ENCODE data around the gene CDK14.

The CDK14 gene

GRCh38 chr7:90611115-90611514 lies 15.0 kb downstream of the CDK14 start:
- 89 to 93% methylated on average over 3 of the region's 3 CpGs for WGBS, 2 experiments
- Histone ChIP-seq H3K4me3 (ENCODE audit: insufficient read depth, low read depth, low read length) (no peak overlapping the region), H3K4me1 (ENCODE audit: control insufficient read depth, insufficient read depth, low read length) (peaks cover 3% of the 10 kb centered on the region), H3K36me3 (ENCODE audit: control insufficient read depth, insufficient read depth, low read length) (no peaks in the 10 kb centered on the region), H3K27ac (ENCODE audit: insufficient read depth, low read depth, low read length, poor library complexity, severe bottlenecking) (no peak overlapping the region), H3K27me3 (ENCODE audit: control insufficient read depth, insufficient read depth, low read length, poor library complexity, severe bottlenecking) (no peaks in the 10 kb centered on the region), H3K9me3 (ENCODE audit: control insufficient read depth, low read length) (no peaks in the 10 kb centered on the region)

GRCh38 chr7:90613088-90613498 lies 17.0 kb downstream of the CDK14 start:
- WGBS, 2 experiments: 87 to 95% methylated on average over 3 of the region's 3 CpGs
- Histone ChIP-seq H3K4me1 (ENCODE audit: control insufficient read depth, insufficient read depth, low read length) (peaks cover 3% of the 10 kb centered on the region), H3K9me3 (ENCODE audit: control insufficient read depth, low read length) (no peaks in the 10 kb centered on the region), H3K27ac (ENCODE audit: insufficient read depth, low read depth, low read length, poor library complexity, severe bottlenecking) (no peak overlapping the region), H3K4me3 (ENCODE audit: insufficient read depth, low read depth, low read length) (no peak overlapping the region), H3K36me3 (ENCODE audit: control insufficient read depth, insufficient read depth, low read length) (no peaks in the 10 kb centered on the region), H3K27me3 (ENCODE audit: control insufficient read depth, insufficient read depth, low read length, poor library complexity, severe bottlenecking) (no peaks in the 10 kb centered on the region)

- no peak overlapping the region for H3K27ac ChIP-seq (ENCODE audit: insufficient read depth, low read depth, low read length, poor library complexity, severe bottlenecking)
- peaks cover 9% of the 10 kb centered on the region for H3K4me1 ChIP-seq (ENCODE audit: control insufficient read depth, insufficient read depth, low read length)
- no peaks in the 10 kb centered on the region for H3K36me3 ChIP-seq (ENCODE audit: control insufficient read depth, insufficient read depth, low read length)
- H3K9me3 ChIP-seq (ENCODE audit: control insufficient read depth, low read length): no peaks in the 10 kb centered on the region
- no peak overlapping the region for H3K4me3 ChIP-seq (ENCODE audit: insufficient read depth, low read depth, low read length)
- 95 to 98% methylated on average over 3 of the region's 3 CpGs for WGBS, 2 experiments
- no peaks in the 10 kb centered on the region for H3K27me3 ChIP-seq (ENCODE audit: control insufficient read depth, insufficient read depth, low read length, poor library complexity, severe bottlenecking)
Measured at GRCh38 chr7:90617442-90617841, 21.3 kb downstream of the CDK14 start.

GRCh38 chr7:90618876-90619275 lies 22.8 kb downstream of the CDK14 start:
- Histone ChIP-seq H3K36me3 (ENCODE audit: control insufficient read depth, insufficient read depth, low read length) (no peaks in the 10 kb centered on the region), H3K4me3 (ENCODE audit: insufficient read depth, low read depth, low read length) (no peak overlapping the region), H3K27ac (ENCODE audit: insufficient read depth, low read depth, low read length, poor library complexity, severe bottlenecking) (no peak overlapping the region), H3K27me3 (ENCODE audit: control insufficient read depth, insufficient read depth, low read length, poor library complexity, severe bottlenecking) (no peaks in the 10 kb centered on the region), H3K9me3 (ENCODE audit: control insufficient read depth, low read length) (no peaks in the 10 kb centered on the region), H3K4me1 (ENCODE audit: control insufficient read depth, insufficient read depth, low read length) (peaks cover 23% of the 10 kb centered on the region)
- WGBS, 2 experiments: 90 to 97% methylated on average over 3 to 4 of the region's 4 CpGs

GRCh38 chr7:90621125-90621746 lies 25.1 kb downstream of the CDK14 start:
- Histone ChIP-seq H3K36me3 (ENCODE audit: control insufficient read depth, insufficient read depth, low read length) (no peaks in the 10 kb centered on the region), H3K4me1 (ENCODE audit: control insufficient read depth, insufficient read depth, low read length) (peaks cover 33% of the 10 kb centered on the region), H3K9me3 (ENCODE audit: control insufficient read depth, low read length) (no peaks in the 10 kb centered on the region), H3K27me3 (ENCODE audit: control insufficient read depth, insufficient read depth, low read length, poor library complexity, severe bottlenecking) (no peaks in the 10 kb centered on the region), H3K4me3 (ENCODE audit: insufficient read depth, low read depth, low read length) (no peak overlapping the region), H3K27ac (ENCODE audit: insufficient read depth, low read depth, low read length, poor library complexity, severe bottlenecking) (no peak overlapping the region)
- 59 to 63% methylated on average over 2 of the region's 2 CpGs for WGBS, 2 experiments

GRCh38 chr7:90621747-90622140 lies 25.6 kb downstream of the CDK14 start:
- Histone ChIP-seq H3K36me3 (ENCODE audit: control insufficient read depth, insufficient read depth, low read length) (no peaks in the 10 kb centered on the region), H3K4me1 (ENCODE audit: control insufficient read depth, insufficient read depth, low read length) (peaks cover 33% of the 10 kb centered on the region), H3K27ac (ENCODE audit: insufficient read depth, low read depth, low read length, poor library complexity, severe bottlenecking) (peak overlapping the region; percentile 1), H3K9me3 (ENCODE audit: control insufficient read depth, low read length) (no peaks in the 10 kb centered on the region), H3K27me3 (ENCODE audit: control insufficient read depth, insufficient read depth, low read length, poor library complexity, severe bottlenecking) (no peaks in the 10 kb centered on the region), H3K4me3 (ENCODE audit: insufficient read depth, low read depth, low read length) (no peak overlapping the region)
- WGBS, 2 experiments: 31 to 37% methylated on average over 4 of the region's 4 CpGs

GRCh38 chr7:90622670-90623069 lies 26.5 kb downstream of the CDK14 start:
- WGBS, 2 experiments: 83% methylated on average over 1 of the region's 2 CpGs; no CpG with 5 or more reads in 1 of the 2 experiments

GRCh38 chr7:90624225-90624911 lies 28.2 kb downstream of the CDK14 start:
- Histone ChIP-seq H3K4me1 (ENCODE audit: control insufficient read depth, insufficient read depth, low read length) (peaks cover 33% of the 10 kb centered on the region), H3K27ac (ENCODE audit: insufficient read depth, low read depth, low read length, poor library complexity, severe bottlenecking) (no peak overlapping the region), H3K9me3 (ENCODE audit: control insufficient read depth, low read length) (no peaks in the 10 kb centered on the region), H3K27me3 (ENCODE audit: control insufficient read depth, insufficient read depth, low read length, poor library complexity, severe bottlenecking) (no peaks in the 10 kb centered on the region), H3K4me3 (ENCODE audit: insufficient read depth, low read depth, low read length) (no peak overlapping the region), H3K36me3 (ENCODE audit: control insufficient read depth, insufficient read depth, low read length) (no peaks in the 10 kb centered on the region)
- 84 to 88% methylated on average over 3 to 5 of the region's 5 CpGs for WGBS, 2 experiments

More at GRCh38 chr7:90622670-90623069, 26.5 kb downstream of the CDK14 start:
- no peak overlapping the region for H3K27ac ChIP-seq (ENCODE audit: insufficient read depth, low read depth, low read length, poor library complexity, severe bottlenecking)
- H3K4me1 ChIP-seq (ENCODE audit: control insufficient read depth, insufficient read depth, low read length): peaks cover 33% of the 10 kb centered on the region
- no peaks in the 10 kb centered on the region for H3K36me3 ChIP-seq (ENCODE audit: control insufficient read depth, insufficient read depth, low read length)
- H3K4me3 ChIP-seq (ENCODE audit: insufficient read depth, low read depth, low read length): no peak overlapping the region
- no peaks in the 10 kb centered on the region for H3K27me3 ChIP-seq (ENCODE audit: control insufficient read depth, insufficient read depth, low read length, poor library complexity, severe bottlenecking)
- H3K9me3 ChIP-seq (ENCODE audit: control insufficient read depth, low read length): no peaks in the 10 kb centered on the region

- no peaks in the 10 kb centered on the region for H3K36me3 ChIP-seq (ENCODE audit: control insufficient read depth, insufficient read depth, low read length)
- H3K27ac ChIP-seq (ENCODE audit: insufficient read depth, low read depth, low read length, poor library complexity, severe bottlenecking): no peak overlapping the region
- peaks cover 33% of the 10 kb centered on the region for H3K4me1 ChIP-seq (ENCODE audit: control insufficient read depth, insufficient read depth, low read length)
- H3K27me3 ChIP-seq (ENCODE audit: control insufficient read depth, insufficient read depth, low read length, poor library complexity, severe bottlenecking): no peaks in the 10 kb centered on the region
- no peaks in the 10 kb centered on the region for H3K9me3 ChIP-seq (ENCODE audit: control insufficient read depth, low read length)
- H3K4me3 ChIP-seq (ENCODE audit: insufficient read depth, low read depth, low read length): no peak overlapping the region
- 85 to 86% methylated on average over 4 to 5 of the region's 5 CpGs for WGBS, 2 experiments
Measured at GRCh38 chr7:90625051-90625450, 28.9 kb downstream of the CDK14 start.

GRCh38 chr7:90625562-90625961 lies 29.4 kb downstream of the CDK14 start:
- Histone ChIP-seq H3K9me3 (ENCODE audit: control insufficient read depth, low read length) (no peaks in the 10 kb centered on the region), H3K27ac (ENCODE audit: insufficient read depth, low read depth, low read length, poor library complexity, severe bottlenecking) (peak overlapping the region; percentile 61), H3K36me3 (ENCODE audit: control insufficient read depth, insufficient read depth, low read length) (no peaks in the 10 kb centered on the region), H3K27me3 (ENCODE audit: control insufficient read depth, insufficient read depth, low read length, poor library complexity, severe bottlenecking) (no peaks in the 10 kb centered on the region), H3K4me3 (ENCODE audit: insufficient read depth, low read depth, low read length) (no peak overlapping the region), H3K4me1 (ENCODE audit: control insufficient read depth, insufficient read depth, low read length) (peaks cover 33% of the 10 kb centered on the region)
- 8 to 13% methylated on average over 2 to 3 of the region's 3 CpGs for WGBS, 2 experiments
